Lung (tissue), 12 donors: Measurements from ENCODE around the gene E2F2. TPM values are rescaled to one million over a fixed set of nuclear protein-coding genes. Genes with fewer than 3 reads are reported as not detected.

Source experiments
- ATAC-seq: fragments of 200-7000 bp; cut with Tn5 transposase; one replicate; pipeline ENCODE4 v1.9.1; 2020; ENCODE audit warnings: moderate number of reproducible peaks; ENCODE audit not compliant: insufficient read depth, low FRiP score
- DNase-seq, 3 donors: peaks; one replicate each; pipeline ENCODE4 v3.0.0-alpha.2; 2013 to 2017
- H3K27ac ChIP-seq, 2 donors: one replicate each; pipeline ENCODE4 v1.5.1; 2013; ENCODE audit warnings: mild to moderate bottlenecking in 2 of 2, moderate library complexity in 2 of 2, control low read depth in 1 of 2, inconsistent platforms in 1 of 2, low read depth in 1 of 2, low read length in 1 of 2
- H3K27me3 ChIP-seq, 3 donors: one replicate each; pipeline ENCODE4 v1.5.1; 2013; ENCODE audit warnings: low read length in 2 of 3; ENCODE audit not compliant: control insufficient read depth in 3 of 3, insufficient read depth in 3 of 3
- H3K36me3 ChIP-seq, 4 donors: one replicate each; pipeline ENCODE4 v1.5.1; 2013; ENCODE audit warnings: low read length in 4 of 4, mild to moderate bottlenecking in 1 of 4, moderate library complexity in 1 of 4; ENCODE audit not compliant: control insufficient read depth in 4 of 4, insufficient read depth in 4 of 4
- H3K4me1 ChIP-seq, 5 donors: one replicate each; pipeline ENCODE4 v1.5.1; 2013; ENCODE audit warnings: low read length in 5 of 5, mild to moderate bottlenecking in 2 of 5, moderate library complexity in 1 of 5; ENCODE audit not compliant: control insufficient read depth in 5 of 5, insufficient read depth in 5 of 5
- H3K4me3 ChIP-seq: one replicate; pipeline ENCODE4 v1.5.1; 2013; ENCODE audit warnings: mild to moderate bottlenecking, control low read depth, moderate library complexity
- H3K9ac ChIP-seq, 2 donors: one replicate each; pipeline ENCODE4 v1.5.1; 2013; ENCODE audit warnings: low read length in 2 of 2, control low read depth in 1 of 2; ENCODE audit not compliant: insufficient read depth in 1 of 2
- H3K9me3 ChIP-seq, 4 donors: one replicate each; pipeline ENCODE4 v1.5.1; 2013; ENCODE audit warnings: low read length in 3 of 4, mild to moderate bottlenecking in 1 of 4, moderate library complexity in 1 of 4; ENCODE audit not compliant: control insufficient read depth in 4 of 4, insufficient read depth in 3 of 4
- CTCF ChIP-seq: IDR thresholded peaks from 2 replicates; pipeline ENCODE4 v1.5.1; 2012; ENCODE audit warnings: mild to moderate bottlenecking; ENCODE audit errors: control extremely low read depth, extremely low read depth
- WGBS, 2 donors: extraction: QIAGEN DNeasy Blood & Tissue Kit; methylation state at CpG; one replicate each; pipeline ENCODE4 v1.1.7; 2013; 5-methylcytosine and 5-hydroxymethylcytosine counted together
- polyA plus RNA-seq, 2 donors: library from polyadenylated mRNA; stranded (reverse); fragments of 200-250 nt; gene quantifications; one replicate each; pipeline ENCODE4 v1.2.1, GENCODE V29; 2013
- total RNA-seq, 2 donors: library from RNA; depleted of rRNA in 1 of 2; stranded (reverse); fragments of >200 nt in 1 of 2; gene quantifications; one replicate each; pipeline ENCODE4 v1.2.1, GENCODE V29; 2014 to 2021
- donor health status: control.
- donor health status: control.
- donor health status: Bipolar disorder and iron deficiency.
- donor health status: healthy.
- donor health status: DM: yes; HTN: yes; CAD: no.

E2F2 gene
- total and polyA plus RNA-seq, 4 donors, result 0.83 to 4.9 (median 1.5) TPM

GRCh38 chr1:23555270-23555985, 24.4 kb upstream of the E2F2 start:
- no peak for ATAC-seq
- peak overlapping the region; percentile 40 for H3K4me3 ChIP-seq
- peak; percentile 69 to 82 (median 77) for DNase-seq
- TF ChIP-seq CTCF, result no peak
- no peaks in the 10 kb centered on the region for H3K27me3 ChIP-seq
- 26 to 46% methylated on average over 15 of the region's 15 CpGs for WGBS, 2 donors
- peaks cover 0 to 21% (median 4%) of the 10 kb centered on the region in 4 donors for H3K36me3 ChIP-seq
- peaks cover under 1 to 60% (median 22%) of the 10 kb centered on the region in 5 donors for H3K4me1 ChIP-seq
- H3K9me3 ChIP-seq, result no peaks in the 10 kb centered on the region
- peak overlapping the region in 1 of 2 donors; percentile 87 for H3K9ac ChIP-seq
- H3K27ac ChIP-seq, result peak overlapping the region; percentile 86 to 95

GRCh38 chr1:23554481-23555269, 23.6 kb upstream of the E2F2 start:
- H3K9ac ChIP-seq, result peak overlapping the region; percentile 31 to 87

GRCh38 chr1:23554127-23554480, 23.1 kb upstream of the E2F2 start:
- 25 to 27% methylated on average over 12 of the region's 12 CpGs for WGBS, 2 donors
- H3K4me1 ChIP-seq, result peaks cover 0 to 54% (median 20%) of the 10 kb centered on the region in 5 donors
- H3K27ac ChIP-seq, result peak overlapping the region; percentile 84 to 97
- H3K9ac ChIP-seq, result peak overlapping the region; percentile 14 to 31
- peaks cover 0 to 19% (median 4%) of the 10 kb centered on the region in 4 donors for H3K36me3 ChIP-seq
- TF ChIP-seq CTCF, result no peak
- DNase-seq, result no peak
- H3K27me3 ChIP-seq, result no peaks in the 10 kb centered on the region
- no peak for ATAC-seq
- no peak overlapping the region for H3K4me3 ChIP-seq
- no peaks in the 10 kb centered on the region for H3K9me3 ChIP-seq

More at GRCh38 chr1:23554481-23555269, 23.6 kb upstream of the E2F2 start:
- Histone ChIP-seq H3K9me3 (no peaks in the 10 kb centered on the region), H3K4me3 (peak overlapping the region; percentile 40), H3K27ac (peak overlapping the region; percentile 86 to 97), H3K36me3 (peaks cover 0 to 21% (median 4%) of the 10 kb centered on the region in 4 donors), H3K4me1 (peaks cover 0 to 52% (median 20%) of the 10 kb centered on the region in 5 donors), H3K27me3 (no peaks in the 10 kb centered on the region)
- peak; percentile 31 for TF ChIP-seq CTCF
- ATAC-seq, result peak; percentile 77
- WGBS, 2 donors, result 0 to 2% methylated on average over 46 to 81 of the region's 81 CpGs
- peak; percentile 92 to 96 (median 93) for DNase-seq
